Measurements from ENCODE around the gene NCOA1. TPM values are rescaled to one million over a fixed set of nuclear protein-coding genes. Genes with fewer than 3 reads are reported as not detected.

Gene NCOA1
- polyA plus RNA-seq, 1 of the 3 experiments (the other 2 are of a cell fraction): 10.7 TPM

GRCh38 chr2:24763843-24764242, 272.8 kb downstream of the NCOA1 start (continued):
- TF ChIP-seq USF2 (IDR thresholded peaks at IDR 0.05; ENCODE audit: borderline replicate concordance, low read depth, low read length): no peak

- CTCF ChIA-PET: interaction anchor here (3.1 to 3.5 kb wide), 2 partner anchors 14 to 356 kb away, joined by 19 read pairs; no protein-coding TSS in a partner anchor
- Histone ChIP-seq H3K9ac (no peak overlapping the region), H3K27ac (ENCODE audit: low read depth in 2 of 2, low read length in 1 of 2) (no peak overlapping the region), H3K36me3 (replicated peaks in 1 of 2; ENCODE audit: control insufficient read depth in 1 of 2, insufficient read depth in 2 of 2, low read length in 1 of 2) (peaks cover 16 to 29% of the 10 kb centered on the region in 2 experiments), H3F3A (replicated peaks; ENCODE audit: insufficient read depth) (no peaks in the 10 kb centered on the region), H3K9me3 (no peaks in the 10 kb centered on the region), H3K4me3 (ENCODE audit: low read depth in 2 of 2, low read length in 1 of 2) (no peak overlapping the region), H3K79me2 (ENCODE audit: insufficient read depth) (no peaks in the 10 kb centered on the region), H3K9me2 (no peaks in the 10 kb centered on the region), H4K20me1 (ENCODE audit: insufficient read depth) (no peaks in the 10 kb centered on the region), H3K27me3 (ENCODE audit: insufficient read depth) (no peaks in the 10 kb centered on the region), H2AFZ (ENCODE audit: low read depth) (no peak overlapping the region), H3K4me2 (no peak overlapping the region), H3K4me1 (ENCODE audit: control insufficient read depth in 1 of 2, insufficient read depth in 2 of 2, low read depth in 1 of 2, low read length in 1 of 2) (no peaks in the 10 kb centered on the region; a peak in 1 of 4 replicates)
- POLR2A ChIA-PET: no interaction called here
- TF ChIP-seq JUND (IDR thresholded peaks at IDR 0.05): no peak
- TF ChIP-seq ZBTB33 (IDR thresholded peaks at IDR 0.05; ENCODE audit: borderline replicate concordance, low read depth): no peak
- TF ChIP-seq RCOR1 (IDR thresholded peaks at IDR 0.05; ENCODE audit: low read length): no peak
- no peak for TF ChIP-seq RXRA (IDR thresholded peaks at IDR 0.05; ENCODE audit: borderline replicate concordance, low read depth)
- no peak for TF ChIP-seq FOSL2 (IDR thresholded peaks at IDR 0.05; ENCODE audit: borderline replicate concordance, low read depth)
- TF ChIP-seq MAX (IDR thresholded peaks at IDR 0.05; ENCODE audit: low read depth): no peak
- TF ChIP-seq CTCF (IDR thresholded peaks at IDR 0.05): no peak
- no peak for TF ChIP-seq FOXM1 (IDR thresholded peaks at IDR 0.05; ENCODE audit: low read depth)
- no peak for TF ChIP-seq POLR2AphosphoS5 (IDR thresholded peaks at IDR 0.05; ENCODE audit: low read depth, low read length)
- TF ChIP-seq GATA2 (CRISPR knock-in tag; IDR thresholded peaks at IDR 0.05): no peak
- TF ChIP-seq EP300 (IDR thresholded peaks at IDR 0.05; ENCODE audit: borderline replicate concordance in 1 of 2, low read depth in 1 of 2, low read length in 1 of 2): no peak
- no peak for TF ChIP-seq SIN3A (IDR thresholded peaks at IDR 0.05; ENCODE audit: borderline replicate concordance, low read depth, low read length)
- no peak for DNase-seq
- 93% methylated on average over 6 of the region's 6 CpGs for WGBS (ENCODE audit: low lambda C conversion rate)
Observed at GRCh38 chr2:24766609-24767008, 275.6 kb downstream of the NCOA1 start.
